ENCODE data around the gene TENM4.

Gene TENM4

DNA sequence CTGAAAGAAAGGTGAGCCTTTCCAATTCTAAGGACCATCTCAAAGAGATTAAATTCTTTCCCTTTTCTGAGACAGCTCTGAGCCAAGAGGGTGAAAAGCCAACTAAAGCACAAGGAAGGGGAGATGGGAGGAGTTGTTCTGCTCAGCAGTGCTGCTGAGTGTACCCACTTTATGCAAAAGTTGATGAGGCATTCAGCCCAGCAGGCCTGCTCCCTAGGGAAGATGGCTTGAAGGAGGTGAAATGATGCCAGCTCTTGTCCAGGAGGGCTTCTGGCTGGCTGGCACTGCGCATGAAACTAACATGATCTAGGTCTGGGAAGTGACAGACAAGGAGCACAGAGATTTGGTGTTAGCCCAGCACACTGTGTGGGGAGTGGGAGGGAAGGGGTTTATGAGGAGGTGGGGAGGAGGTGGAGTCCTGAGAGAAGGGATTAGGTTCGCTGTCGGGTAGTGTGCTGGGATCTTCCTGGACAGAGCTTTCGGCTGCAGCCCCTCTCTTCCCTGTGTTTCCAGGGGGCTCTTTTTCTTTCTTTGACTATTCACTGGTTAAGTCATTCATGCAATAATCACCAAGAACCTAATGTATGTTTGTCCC is 640.6 kb downstream of the TENM4 start:
- CTCF ChIA-PET: interaction anchor here (0.7 to 6.3 kb wide), 7 partner anchors 8 to 305 kb away, joined by 3 to 46 read pairs (median 3); no protein-coding TSS in a partner anchor
- no peak for DNase-seq (ENCODE audit: extremely low spot score)
- TF ChIP-seq, protein P1, sequence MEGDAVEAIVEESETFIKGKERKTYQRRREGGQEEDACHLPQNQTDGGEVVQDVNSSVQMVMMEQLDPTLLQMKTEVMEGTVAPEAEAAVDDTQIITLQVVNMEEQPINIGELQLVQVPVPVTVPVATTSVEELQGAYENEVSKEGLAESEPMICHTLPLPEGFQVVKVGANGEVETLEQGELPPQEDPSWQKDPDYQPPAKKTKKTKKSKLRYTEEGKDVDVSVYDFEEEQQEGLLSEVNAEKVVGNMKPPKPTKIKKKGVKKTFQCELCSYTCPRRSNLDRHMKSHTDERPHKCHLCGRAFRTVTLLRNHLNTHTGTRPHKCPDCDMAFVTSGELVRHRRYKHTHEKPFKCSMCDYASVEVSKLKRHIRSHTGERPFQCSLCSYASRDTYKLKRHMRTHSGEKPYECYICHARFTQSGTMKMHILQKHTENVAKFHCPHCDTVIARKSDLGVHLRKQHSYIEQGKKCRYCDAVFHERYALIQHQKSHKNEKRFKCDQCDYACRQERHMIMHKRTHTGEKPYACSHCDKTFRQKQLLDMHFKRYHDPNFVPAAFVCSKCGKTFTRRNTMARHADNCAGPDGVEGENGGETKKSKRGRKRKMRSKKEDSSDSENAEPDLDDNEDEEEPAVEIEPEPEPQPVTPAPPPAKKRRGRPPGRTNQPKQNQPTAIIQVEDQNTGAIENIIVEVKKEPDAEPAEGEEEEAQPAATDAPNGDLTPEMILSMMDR (IDR thresholded peaks at IDR 0.05; ENCODE audit: control extremely low read depth, extremely low read depth, low read depth, missing control alignments): no peak
- POLR2A ChIA-PET: no interaction called here

DNA sequence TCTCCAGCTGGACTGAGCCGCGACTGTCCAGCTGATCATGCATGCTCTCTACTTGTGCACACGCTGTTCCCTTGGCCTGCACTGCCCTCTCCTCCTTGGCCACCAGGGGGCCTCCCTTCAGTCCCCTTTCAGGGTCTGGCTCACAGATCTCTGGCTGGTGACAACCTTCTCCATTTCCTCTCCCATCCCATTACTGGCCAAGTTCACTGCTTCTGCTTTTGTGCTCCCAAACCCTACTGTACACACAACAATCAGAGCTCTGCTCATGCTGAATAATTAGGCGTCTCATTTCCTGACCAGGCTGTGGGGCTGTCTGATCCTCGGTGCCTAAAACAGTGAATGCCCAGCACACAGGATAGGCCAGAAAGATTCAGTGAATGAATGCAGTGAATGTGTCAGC is 642.2 kb downstream of the TENM4 start:
- TF ChIP-seq, protein P1 (IDR thresholded peaks at IDR 0.05; ENCODE audit: control extremely low read depth, extremely low read depth, low read depth, missing control alignments): peak; percentile 91
- CTCF ChIA-PET: interaction anchor here (0.6 to 6.3 kb wide), 23 partner anchors 10 to 306 kb away, joined by 3 to 46 read pairs (median 3); no protein-coding TSS in a partner anchor
- peak; percentile 61 for DNase-seq (ENCODE audit: extremely low spot score)
- POLR2A ChIA-PET: no interaction called here

DNA sequence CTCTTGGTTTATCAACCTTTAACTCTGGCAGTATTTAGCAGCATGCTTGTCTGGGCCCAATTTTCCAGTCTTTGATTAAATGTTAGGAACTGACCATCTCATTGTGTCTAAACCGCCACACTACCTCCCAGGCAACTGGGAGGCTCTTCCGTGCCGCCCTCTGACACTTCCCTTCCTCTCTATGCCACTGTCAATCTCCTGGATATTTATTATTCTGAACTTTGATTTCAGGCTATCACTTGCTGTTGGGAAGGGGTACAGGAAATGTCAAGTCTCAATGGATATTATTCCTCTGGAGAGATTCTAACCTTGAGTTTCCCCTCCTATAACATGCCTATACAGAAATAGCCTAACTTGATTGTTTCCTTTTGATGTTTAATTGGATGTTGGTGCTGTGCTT is 643.3 kb downstream of the TENM4 start:
- CTCF ChIA-PET: interaction anchor here (0.6 to 6.3 kb wide), 15 partner anchors 9 to 305 kb away, joined by 3 to 46 read pairs (median 3); no protein-coding TSS in a partner anchor
- POLR2A ChIA-PET: no interaction called here
- DNase-seq (ENCODE audit: extremely low spot score): no peak
- TF ChIP-seq, protein P1 (IDR thresholded peaks at IDR 0.05; ENCODE audit: control extremely low read depth, extremely low read depth, low read depth, missing control alignments): no peak

DNA sequence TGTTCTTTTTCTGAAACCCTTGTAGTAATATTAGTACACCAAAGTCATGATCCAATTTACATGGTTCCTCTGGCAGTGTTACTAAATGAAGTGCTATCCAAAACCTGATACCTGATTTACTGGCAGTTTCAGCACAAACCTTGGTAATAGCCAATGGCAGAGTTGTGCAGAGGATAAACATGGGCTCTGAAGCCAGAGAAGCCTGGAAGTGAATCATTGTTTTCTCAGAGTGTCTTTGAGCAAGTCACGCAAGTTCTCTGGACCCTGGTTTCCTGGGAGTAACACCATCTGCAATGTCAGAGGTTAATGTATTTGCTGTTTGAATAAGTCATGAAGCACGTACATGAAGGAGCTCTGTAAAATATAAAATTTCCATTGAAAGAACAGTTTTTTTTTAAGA is 643.9 kb downstream of the TENM4 start:
- TF ChIP-seq, protein P1 (IDR thresholded peaks at IDR 0.05; ENCODE audit: control extremely low read depth, extremely low read depth, low read depth, missing control alignments): no peak
- ChIA-PET CTCF (interaction anchor here (1.4 to 6.3 kb wide), 4 partner anchors 8 to 303 kb away, joined by 3 to 46 read pairs (median 22); no protein-coding TSS in a partner anchor), POLR2A (no interaction called here)
- DNase-seq (ENCODE audit: extremely low spot score): no peak

DNA sequence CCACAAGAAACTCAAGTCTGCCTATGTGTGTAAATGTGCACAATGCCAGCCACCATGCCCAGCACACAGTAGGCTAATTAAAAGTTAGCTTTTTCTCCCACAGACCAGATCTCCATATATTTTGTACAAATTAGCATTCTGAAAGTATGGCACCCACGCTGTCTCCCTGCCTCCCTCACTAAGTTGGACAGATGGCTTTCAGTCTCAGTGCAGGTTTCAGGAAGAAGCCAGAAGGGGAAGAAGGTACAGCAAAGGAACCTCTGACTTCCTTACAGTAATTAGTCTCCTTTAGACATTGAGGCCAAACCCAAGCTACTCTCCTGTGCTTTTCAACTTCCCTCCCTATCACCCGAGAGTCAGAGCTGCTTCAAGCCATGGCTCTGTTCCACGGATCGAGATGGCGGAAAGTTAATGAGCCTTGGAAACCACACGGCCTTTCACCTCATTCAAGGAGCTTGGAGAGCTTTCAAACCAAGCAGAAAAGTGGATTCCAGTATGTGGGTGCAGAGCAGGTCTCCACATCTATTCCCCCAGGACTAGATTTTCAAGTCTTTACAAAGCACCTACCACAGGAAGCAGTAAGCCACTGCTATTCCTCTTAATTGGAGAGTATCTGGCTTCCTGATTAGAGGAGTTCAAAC is 645.1 kb downstream of the TENM4 start:
- no peak for DNase-seq (ENCODE audit: extremely low spot score)
- TF ChIP-seq, protein P1 (IDR thresholded peaks at IDR 0.05; ENCODE audit: control extremely low read depth, extremely low read depth, low read depth, missing control alignments): no peak
- POLR2A ChIA-PET: no interaction called here
- CTCF ChIA-PET: interaction anchor here (1.1 to 6.3 kb wide), 5 partner anchors 13 to 304 kb away, joined by 3 to 46 read pairs (median 4); no protein-coding TSS in a partner anchor

DNA sequence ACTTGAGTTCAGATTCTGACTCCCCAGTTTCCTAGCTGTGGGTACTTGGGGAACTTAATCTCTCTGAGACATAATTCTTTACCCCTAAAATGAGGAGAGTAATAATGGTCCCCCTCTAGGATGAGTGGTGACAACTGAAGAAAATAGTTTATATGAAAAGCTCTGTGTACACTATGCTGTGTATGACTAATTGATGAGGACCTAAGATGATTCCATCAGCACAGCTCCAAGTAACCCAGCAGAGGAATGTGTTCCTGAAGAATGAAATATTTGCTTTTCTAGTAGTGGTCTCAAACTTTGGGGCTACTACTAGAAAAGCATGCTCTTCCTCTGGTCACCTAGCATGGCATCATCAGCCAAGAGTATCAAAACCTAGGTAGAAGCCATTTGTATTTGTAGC is 648.9 kb downstream of the TENM4 start:
- ChIA-PET POLR2A (no interaction called here), CTCF (interaction anchor here (0.9 to 1.6 kb wide), 5 partner anchors 12 to 308 kb away, joined by 3 to 4 read pairs (median 4); no protein-coding TSS in a partner anchor)
- TF ChIP-seq, protein P1 (IDR thresholded peaks at IDR 0.05; ENCODE audit: control extremely low read depth, extremely low read depth, low read depth, missing control alignments): no peak
- no peak for DNase-seq (ENCODE audit: extremely low spot score)
